Activated CD4-positive, alpha-beta memory T cell treated with anti-CD3 and anti-CD28 coated beads, Interleukin-2, amount 10 ng/mL, durations not matched to agents 7 days and 5 days (primary cell): ENCODE measurements around the gene FNDC3B. TPM values are rescaled to one million over a fixed set of nuclear protein-coding genes. Genes with fewer than 3 reads are reported as not detected.

ENCODE experiments used
- CTCF ChIA-PET: fragments of 350-600 bp; sonication (Branson Sonifier 250); formaldehyde crosslinking; loops from one replicate; lab custom pipeline; 2021; ENCODE audit warnings: antibody characterized with exemption, inconsistent platforms; lab: Charles Lee
- POLR2A ChIA-PET: fragments of 350-600 bp; sonication (Branson Sonifier 250); formaldehyde crosslinking; loops from one replicate; lab custom pipeline; 2021; ENCODE audit warnings: antibody characterized with exemption; lab: Charles Lee
- DNase-seq: peaks from one replicate; pipeline ENCODE4 v3.0.0-alpha.2; 2020
- H3K27ac Mint-ChIP-seq: one replicate; pipeline ENCODE4 v1.8.0; 2021; ENCODE audit warnings: mild to moderate bottlenecking, mixed read lengths
- H3K27me3 Mint-ChIP-seq: one replicate; pipeline ENCODE4 v1.8.0; 2021; ENCODE audit warnings: mixed read lengths
- H3K36me3 Mint-ChIP-seq: one replicate; pipeline ENCODE4 v1.8.0; 2021; ENCODE audit warnings: low read depth, mixed read lengths
- H3K4me1 Mint-ChIP-seq: one replicate; pipeline ENCODE4 v1.8.0; 2021; ENCODE audit warnings: mixed read lengths
- H3K4me3 Mint-ChIP-seq: one replicate; pipeline ENCODE4 v1.8.0; 2021; ENCODE audit warnings: mild to moderate bottlenecking, mixed read lengths
- H3K9me3 Mint-ChIP-seq: one replicate; pipeline ENCODE4 v1.8.0; 2021; ENCODE audit warnings: mixed read lengths
- total RNA-seq, 2 experiments: library from RNA; stranded (reverse); gene quantifications; one replicate each; pipeline ENCODE4 v1.2.3, GENCODE V29; 2021

Gene FNDC3B
- total RNA-seq, 2 experiments from 2014 or later, result 21.6 to 21.8 TPM

- Mint-ChIP-seq H3K9me3 (no peaks in the 10 kb centered on the region), H3K4me1 (peaks cover 8% of the 10 kb centered on the region), H3K4me3 (no peak overlapping the region), H3K36me3 (peaks cover 1% of the 10 kb centered on the region), H3K27me3 (no peaks in the 10 kb centered on the region), H3K27ac (no peak overlapping the region)
- no peak for DNase-seq
- POLR2A ChIA-PET, result no interaction called here
- CTCF ChIA-PET, result no interaction called here
Observed at GRCh38 chr3:172216267-172216666, 176.9 kb downstream of the FNDC3B start.

GRCh38 chr3:172216911-172217310, 177.5 kb downstream of the FNDC3B start:
- no peak for DNase-seq
- CTCF ChIA-PET, result no interaction called here

DNA sequence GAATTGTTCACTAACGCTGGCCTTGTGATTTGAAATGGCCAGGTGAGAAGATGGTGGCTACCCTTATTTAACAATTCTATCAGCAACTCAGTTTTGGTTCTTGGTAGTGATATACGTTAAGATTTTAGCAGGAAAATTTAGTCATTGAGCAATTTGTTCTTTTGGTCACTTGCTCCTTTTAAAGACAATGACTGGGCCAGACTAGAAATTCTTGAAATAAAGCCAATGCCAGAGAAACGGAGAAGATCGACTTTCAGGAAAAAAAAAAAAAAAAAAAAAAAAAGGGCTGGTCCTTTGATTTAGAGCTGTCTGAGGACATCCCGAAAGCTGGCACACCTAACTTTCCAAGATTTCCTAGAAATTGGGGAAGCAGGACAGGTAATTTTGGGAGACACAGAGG, 178.5 kb downstream of the FNDC3B start:
- peaks cover 6% of the 10 kb centered on the region for H3K4me1 Mint-ChIP-seq
- no peaks in the 10 kb centered on the region for H3K36me3 Mint-ChIP-seq
- no peaks in the 10 kb centered on the region for H3K27me3 Mint-ChIP-seq
- DNase-seq, result no peak
- ChIA-PET POLR2A (no interaction called here), CTCF (interaction anchor here (0.7 to 1.5 kb wide), 2 partner anchors 9 to 182 kb away, joined by 3 to 6 read pairs; no protein-coding TSS in a partner anchor)
- H3K9me3 Mint-ChIP-seq, result no peaks in the 10 kb centered on the region
- no peak overlapping the region for H3K27ac Mint-ChIP-seq
- no peak overlapping the region for H3K4me3 Mint-ChIP-seq

More at GRCh38 chr3:172216911-172217310, 177.5 kb downstream of the FNDC3B start:
- Mint-ChIP-seq H3K4me1 (peaks cover 8% of the 10 kb centered on the region), H3K27ac (no peak overlapping the region), H3K27me3 (no peaks in the 10 kb centered on the region), H3K36me3 (no peaks in the 10 kb centered on the region), H3K4me3 (no peak overlapping the region), H3K9me3 (no peaks in the 10 kb centered on the region)
- POLR2A ChIA-PET, result no interaction called here

DNA sequence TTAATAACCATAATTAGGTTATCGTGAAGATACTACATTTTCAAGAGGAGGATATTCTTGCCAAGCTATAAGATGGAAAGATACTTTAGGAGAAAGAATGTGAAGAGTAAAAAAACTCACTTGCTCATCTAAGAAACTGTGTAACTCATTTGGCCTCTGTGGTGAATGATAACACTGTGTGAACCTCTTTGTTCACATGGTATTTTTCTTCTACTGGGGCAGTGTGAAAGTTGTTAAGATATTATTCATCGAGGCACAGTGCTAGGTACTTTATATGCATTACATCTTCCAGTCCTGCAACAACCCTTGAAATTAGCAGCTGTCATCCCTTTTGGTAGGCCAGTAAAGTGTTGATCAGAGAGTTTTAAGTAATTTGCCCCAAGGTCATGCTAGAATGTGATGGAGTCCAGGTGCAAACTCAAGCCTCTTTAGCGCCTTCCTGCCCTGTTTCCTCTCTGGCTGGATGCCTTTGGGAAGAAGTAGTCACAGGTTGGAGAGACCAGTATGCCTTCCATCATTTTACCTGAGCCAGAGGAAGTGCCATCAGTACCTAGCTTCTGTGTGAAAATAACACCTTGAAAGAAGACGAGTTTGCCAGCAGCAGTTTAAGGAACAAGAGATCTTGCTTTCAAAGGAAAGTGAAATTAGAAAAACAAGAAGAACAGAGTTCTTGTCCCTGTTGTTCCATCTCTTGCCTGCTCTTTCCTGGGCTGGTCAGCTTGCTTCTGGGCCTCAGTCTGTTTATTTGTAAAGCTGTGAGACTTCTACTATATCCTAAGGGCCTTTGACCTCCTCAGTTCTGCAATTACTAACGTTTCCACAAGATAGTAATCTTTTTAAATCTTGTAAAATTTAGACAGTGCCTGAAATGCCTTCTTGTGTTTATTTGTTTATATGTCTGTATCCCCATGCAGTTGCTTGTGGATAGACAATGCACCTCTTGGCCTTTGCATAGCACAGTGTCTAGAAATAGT, 179.3 kb downstream of the FNDC3B start:
- no peak for DNase-seq
- ChIA-PET CTCF (interaction anchor here (1.5 kb wide), 1 partner anchor 183 kb away, joined by 3 read pairs; no protein-coding TSS in a partner anchor), POLR2A (no interaction called here)
- H3K4me1 Mint-ChIP-seq, result no peaks in the 10 kb centered on the region
- H3K36me3 Mint-ChIP-seq, result no peaks in the 10 kb centered on the region
- H3K9me3 Mint-ChIP-seq, result no peaks in the 10 kb centered on the region
- H3K4me3 Mint-ChIP-seq, result no peak overlapping the region
- no peak overlapping the region for H3K27ac Mint-ChIP-seq
- H3K27me3 Mint-ChIP-seq, result no peaks in the 10 kb centered on the region

DNA sequence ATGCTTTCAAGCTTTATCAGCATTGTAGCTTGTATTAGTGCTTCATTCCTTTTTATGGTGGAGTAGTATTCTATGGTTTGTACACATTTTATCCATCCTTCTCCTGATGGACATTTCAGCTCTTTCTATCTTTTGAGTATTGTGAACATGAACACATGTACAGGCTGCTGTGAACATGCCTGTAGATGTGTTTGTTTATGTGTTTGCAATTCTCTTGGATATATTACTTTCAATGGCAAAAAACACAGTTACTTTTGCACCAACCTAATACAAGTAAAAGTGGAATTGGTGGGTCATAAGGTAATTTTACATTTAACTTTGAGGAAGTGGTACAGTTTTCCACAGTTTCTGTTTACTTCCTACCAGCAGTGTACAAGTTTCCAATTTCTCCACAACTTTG, 180.4 kb downstream of the FNDC3B start:
- H3K4me1 Mint-ChIP-seq, result no peaks in the 10 kb centered on the region
- H3K27me3 Mint-ChIP-seq, result no peaks in the 10 kb centered on the region
- H3K9me3 Mint-ChIP-seq, result no peaks in the 10 kb centered on the region
- CTCF ChIA-PET, result no interaction called here
- no peak for DNase-seq
- H3K36me3 Mint-ChIP-seq, result no peaks in the 10 kb centered on the region
- POLR2A ChIA-PET, result no interaction called here
- H3K27ac Mint-ChIP-seq, result no peak overlapping the region
- H3K4me3 Mint-ChIP-seq, result no peak overlapping the region

DNA sequence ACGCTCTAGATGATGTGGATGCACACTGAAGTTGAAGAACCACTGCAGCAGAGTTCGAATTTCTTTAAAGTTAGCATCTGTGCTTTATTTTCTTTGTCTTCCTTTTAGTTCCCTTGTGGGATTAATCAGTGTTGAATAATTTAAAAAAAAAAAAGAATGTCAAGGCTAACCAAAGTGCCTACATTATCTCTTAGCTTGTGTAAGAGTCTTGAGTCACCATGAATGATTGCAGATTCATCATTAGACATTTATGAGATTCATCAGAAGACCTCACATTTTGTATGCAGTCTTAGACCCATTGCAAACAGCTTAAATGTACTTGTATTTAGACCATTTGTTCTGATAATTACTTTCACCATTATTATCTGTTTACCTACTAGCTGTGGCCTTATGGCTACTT, 182.2 kb downstream of the FNDC3B start:
- Mint-ChIP-seq H3K9me3 (no peaks in the 10 kb centered on the region), H3K4me1 (no peaks in the 10 kb centered on the region), H3K27me3 (no peaks in the 10 kb centered on the region), H3K36me3 (no peaks in the 10 kb centered on the region), H3K27ac (no peak overlapping the region), H3K4me3 (no peak overlapping the region)
- ChIA-PET CTCF (no interaction called here), POLR2A (interaction anchor here (0.7 kb wide), 1 partner anchor 12 kb away, joined by 3 read pairs; no protein-coding TSS in a partner anchor)
- no peak for DNase-seq

DNA sequence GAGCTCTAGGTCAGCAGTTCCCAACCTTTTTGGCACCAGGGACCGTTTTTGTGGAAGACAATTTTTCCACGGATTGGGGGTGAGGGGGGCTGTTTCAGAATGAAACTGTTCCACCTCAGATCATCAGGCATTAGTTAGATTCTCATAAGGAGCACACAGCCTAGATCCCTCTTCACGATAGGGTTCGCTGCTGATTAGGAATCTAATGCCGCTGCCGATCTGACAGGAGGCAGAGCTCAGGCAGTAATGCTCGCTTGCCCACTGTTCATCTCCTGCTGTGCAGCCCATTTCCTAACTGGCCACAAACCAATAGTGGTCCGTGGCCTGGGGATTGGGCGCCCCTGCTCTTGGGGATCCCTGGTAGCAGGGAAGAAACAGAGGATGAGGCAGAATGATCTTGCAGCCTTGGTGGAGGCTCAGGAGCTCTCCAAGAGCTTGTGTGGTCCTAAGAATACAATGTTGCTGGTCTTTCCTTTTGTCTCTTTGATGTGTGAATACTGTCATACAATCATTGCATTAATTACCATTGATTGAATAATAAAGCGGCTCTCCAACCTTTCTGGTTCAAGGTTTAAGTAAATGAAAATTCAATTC, 183.2 kb downstream of the FNDC3B start:
- ChIA-PET POLR2A (no interaction called here), CTCF (no interaction called here)
- H3K4me3 Mint-ChIP-seq, result no peak overlapping the region
- H3K4me1 Mint-ChIP-seq, result no peaks in the 10 kb centered on the region
- no peaks in the 10 kb centered on the region for H3K9me3 Mint-ChIP-seq
- no peak overlapping the region for H3K27ac Mint-ChIP-seq
- no peaks in the 10 kb centered on the region for H3K27me3 Mint-ChIP-seq
- DNase-seq, result no peak
- H3K36me3 Mint-ChIP-seq, result no peaks in the 10 kb centered on the region

GRCh38 chr3:172223870-172224269, 184.5 kb downstream of the FNDC3B start:
- H3K4me3 Mint-ChIP-seq, result no peak overlapping the region
- CTCF ChIA-PET, result no interaction called here
- no peaks in the 10 kb centered on the region for H3K27me3 Mint-ChIP-seq
- no peak overlapping the region for H3K27ac Mint-ChIP-seq
- H3K9me3 Mint-ChIP-seq, result no peaks in the 10 kb centered on the region
- no peaks in the 10 kb centered on the region for H3K4me1 Mint-ChIP-seq
- POLR2A ChIA-PET, result no interaction called here
- H3K36me3 Mint-ChIP-seq, result peaks cover 10% of the 10 kb centered on the region
- no peak for DNase-seq

GRCh38 chr3:172224560-172225214, 185.3 kb downstream of the FNDC3B start:
- H3K27me3 Mint-ChIP-seq, result no peaks in the 10 kb centered on the region
- no peak for DNase-seq
- POLR2A ChIA-PET, result no interaction called here
- H3K4me3 Mint-ChIP-seq, result no peak overlapping the region
- CTCF ChIA-PET, result no interaction called here
- H3K27ac Mint-ChIP-seq, result no peak overlapping the region
- no peaks in the 10 kb centered on the region for H3K4me1 Mint-ChIP-seq
- no peaks in the 10 kb centered on the region for H3K9me3 Mint-ChIP-seq
- peaks cover 15% of the 10 kb centered on the region for H3K36me3 Mint-ChIP-seq

DNA sequence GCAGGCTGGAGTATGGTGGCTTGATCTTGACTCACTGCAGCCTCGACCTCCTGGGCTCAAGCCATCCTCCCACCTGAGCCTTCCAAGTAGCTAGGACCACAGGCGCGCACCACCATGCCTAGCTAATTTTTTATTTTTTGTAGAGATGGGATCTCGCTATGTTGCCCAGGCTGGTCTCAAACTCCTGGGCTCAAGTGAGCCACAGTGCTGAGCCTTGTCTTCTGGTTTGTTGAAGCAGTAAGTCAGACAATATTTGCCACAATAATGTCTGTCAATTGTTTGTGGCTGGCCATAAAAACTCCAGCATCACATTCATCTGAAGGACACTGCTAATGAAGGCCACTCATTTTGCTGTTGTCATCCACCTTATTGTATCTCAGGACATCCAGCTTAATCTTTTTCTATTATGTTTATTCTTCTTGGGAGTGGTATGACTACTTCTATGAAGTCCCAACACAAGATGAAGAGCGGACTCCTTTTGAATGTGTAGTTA, 185.9 kb downstream of the FNDC3B start:
- Mint-ChIP-seq H3K27ac (no peak overlapping the region), H3K9me3 (no peaks in the 10 kb centered on the region)
- CTCF ChIA-PET, result no interaction called here

GRCh38 chr3:172226831-172227230, 187.5 kb downstream of the FNDC3B start:
- POLR2A ChIA-PET, result no interaction called here

More for the DNA sequence above, 185.9 kb downstream of the FNDC3B start:
- Mint-ChIP-seq H3K36me3 (peaks cover 15% of the 10 kb centered on the region), H3K27me3 (no peaks in the 10 kb centered on the region), H3K4me3 (no peak overlapping the region), H3K4me1 (no peaks in the 10 kb centered on the region)
- no peak for DNase-seq
- POLR2A ChIA-PET, result no interaction called here

DNA sequence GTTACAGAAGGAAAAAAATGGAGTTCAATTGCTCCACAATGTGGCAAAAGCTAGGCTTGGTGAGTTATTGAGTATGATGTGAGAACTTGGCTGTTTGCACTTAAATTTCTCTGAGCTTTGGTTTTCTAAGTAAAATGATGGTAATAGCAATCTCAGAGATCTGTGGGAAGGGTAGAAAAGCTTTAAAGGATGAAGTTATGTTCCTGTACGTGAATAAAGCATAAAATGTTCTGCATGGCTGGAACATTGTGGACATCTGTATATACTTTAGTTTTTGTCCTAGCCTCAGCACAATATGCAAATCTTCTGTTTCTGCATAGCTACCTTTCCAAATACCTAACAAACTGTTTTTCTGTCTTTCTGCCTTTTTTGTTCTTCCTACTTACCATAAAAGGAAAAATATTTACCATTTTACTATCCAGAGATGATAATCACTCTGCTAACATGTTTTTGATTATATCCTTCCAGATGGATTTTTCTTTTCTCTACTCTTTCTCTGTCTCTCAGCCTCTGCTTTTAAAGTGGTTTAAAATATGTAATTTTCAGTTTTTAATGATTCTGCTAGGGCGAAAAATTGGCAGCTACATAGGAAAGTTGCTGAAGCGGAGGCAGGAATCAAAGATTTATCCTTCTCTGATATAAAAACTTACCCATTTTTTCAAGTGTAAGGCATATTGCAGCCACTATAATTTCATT, 188.1 kb downstream of the FNDC3B start:
- POLR2A ChIA-PET, result no interaction called here
- Mint-ChIP-seq H3K9me3 (no peaks in the 10 kb centered on the region), H3K27me3 (no peaks in the 10 kb centered on the region), H3K36me3 (peaks cover 21% of the 10 kb centered on the region), H3K27ac (no peak overlapping the region), H3K4me1 (no peaks in the 10 kb centered on the region), H3K4me3 (no peak overlapping the region)
- CTCF ChIA-PET, result no interaction called here
- no peak for DNase-seq

More at GRCh38 chr3:172226831-172227230, 187.5 kb downstream of the FNDC3B start:
- no peaks in the 10 kb centered on the region for H3K27me3 Mint-ChIP-seq
- CTCF ChIA-PET, result interaction anchor here (0.6 kb wide), 1 partner anchor 9 kb away, joined by 6 read pairs; no protein-coding TSS in a partner anchor
- H3K9me3 Mint-ChIP-seq, result no peaks in the 10 kb centered on the region
- H3K4me1 Mint-ChIP-seq, result no peaks in the 10 kb centered on the region
- H3K27ac Mint-ChIP-seq, result no peak overlapping the region
- peaks cover 18% of the 10 kb centered on the region for H3K36me3 Mint-ChIP-seq
- H3K4me3 Mint-ChIP-seq, result no peak overlapping the region
- no peak for DNase-seq
